Parathyroid adenoma (tissue), 2 donors: ENCODE measurements around the gene ANO2.

Experiments
- H2AFZ ChIP-seq: fragments of 300-600 bp; sonication (generic); one replicate; pipeline ENCODE4 v1.7.0; 2017; ENCODE audit warnings: antibody characterized with exemption, mild to moderate bottlenecking
- H3K27ac ChIP-seq: fragments of 300-600 bp; sonication (generic); one replicate; pipeline ENCODE4 v1.7.0; 2017
- H3K27me3 ChIP-seq: fragments of 300-600 bp; sonication (generic); one replicate; pipeline ENCODE4 v1.7.0; 2017; ENCODE audit warnings: low read length; ENCODE audit not compliant: control insufficient read depth, insufficient read depth
- H3K36me3 ChIP-seq: fragments of 300-600 bp; sonication (generic); one replicate; pipeline ENCODE4 v1.7.0; 2017; ENCODE audit warnings: low read length; ENCODE audit not compliant: control insufficient read depth, insufficient read depth
- H3K4me1 ChIP-seq: fragments of 300-600 bp; sonication (generic); one replicate; pipeline ENCODE4 v1.7.0; 2017; ENCODE audit warnings: control low read depth
- H3K4me2 ChIP-seq: fragments of 300-600 bp; sonication (generic); one replicate; pipeline ENCODE4 v1.7.0; 2017; ENCODE audit warnings: low read length
- H3K4me3 ChIP-seq: fragments of 300-600 bp; sonication (generic); one replicate; pipeline ENCODE4 v1.7.0; 2017; ENCODE audit warnings: low read depth, low read length
- H3K79me2 ChIP-seq: fragments of 300-600 bp; sonication (generic); one replicate; pipeline ENCODE4 v1.7.0; 2017; ENCODE audit warnings: control low read depth
- H3K9ac ChIP-seq: fragments of 300-600 bp; sonication (generic); one replicate; pipeline ENCODE4 v1.7.0; 2017; ENCODE audit warnings: mild to moderate bottlenecking
- H3K9me3 ChIP-seq: fragments of 300-600 bp; sonication (generic); one replicate; pipeline ENCODE4 v1.7.0; 2017; ENCODE audit warnings: low read length; ENCODE audit not compliant: control insufficient read depth
- CTCF ChIP-seq: fragments of 300-600 bp; sonication (generic); IDR thresholded peaks from one replicate; pipeline ENCODE4 v1.7.0; 2017; ENCODE audit warnings: antibody characterized with exemption, mild to moderate bottlenecking
- donor health status: primary hyperparathyroidism.

The ANO2 gene

GRCh38 chr12:5881666-5882065, 63.4 kb downstream of the ANO2 start:
- no peak for TF ChIP-seq CTCF
- Histone ChIP-seq H2AFZ (no peak overlapping the region), H3K9me3 (no peaks in the 10 kb centered on the region), H3K27ac (no peak overlapping the region), H3K4me3 (no peak overlapping the region), H3K27me3 (no peaks in the 10 kb centered on the region), H3K4me1 (no peaks in the 10 kb centered on the region), H3K9ac (no peak overlapping the region), H3K79me2 (no peaks in the 10 kb centered on the region), H3K36me3 (no peaks in the 10 kb centered on the region), H3K4me2 (no peak overlapping the region)

- Histone ChIP-seq H3K9ac (no peak overlapping the region), H3K4me3 (no peak overlapping the region)
- no peak for TF ChIP-seq CTCF
These were observed 63.9 kb downstream of the ANO2 start for GRCh38 chr12:5881101-5881606.

GRCh38 chr12:5875851-5876250, 69.2 kb downstream of the ANO2 start:
- no peak overlapping the region for H2AFZ ChIP-seq
- H3K27ac ChIP-seq: no peak overlapping the region
- H3K36me3 ChIP-seq: no peaks in the 10 kb centered on the region
- no peak overlapping the region for H3K9ac ChIP-seq
- H3K4me3 ChIP-seq: no peak overlapping the region
- no peak overlapping the region for H3K4me2 ChIP-seq
- H3K27me3 ChIP-seq: no peaks in the 10 kb centered on the region
- no peaks in the 10 kb centered on the region for H3K9me3 ChIP-seq
- TF ChIP-seq CTCF: no peak
- no peaks in the 10 kb centered on the region for H3K79me2 ChIP-seq
- no peaks in the 10 kb centered on the region for H3K4me1 ChIP-seq

More at GRCh38 chr12:5881101-5881606, 63.9 kb downstream of the ANO2 start:
- H3K36me3 ChIP-seq: no peaks in the 10 kb centered on the region
- H3K4me2 ChIP-seq: no peak overlapping the region
- no peaks in the 10 kb centered on the region for H3K4me1 ChIP-seq
- H3K79me2 ChIP-seq: no peaks in the 10 kb centered on the region
- H3K9me3 ChIP-seq: no peaks in the 10 kb centered on the region
- no peak overlapping the region for H3K27ac ChIP-seq
- no peak overlapping the region for H2AFZ ChIP-seq
- no peaks in the 10 kb centered on the region for H3K27me3 ChIP-seq

- TF ChIP-seq CTCF: no peak
- no peak overlapping the region for H2AFZ ChIP-seq
- H3K27me3 ChIP-seq: no peaks in the 10 kb centered on the region
- H3K27ac ChIP-seq: no peak overlapping the region
- H3K4me2 ChIP-seq: no peak overlapping the region
- H3K4me1 ChIP-seq: no peaks in the 10 kb centered on the region
- H3K4me3 ChIP-seq: no peak overlapping the region
- H3K36me3 ChIP-seq: no peaks in the 10 kb centered on the region
- H3K9ac ChIP-seq: no peak overlapping the region
- no peaks in the 10 kb centered on the region for H3K9me3 ChIP-seq
- no peaks in the 10 kb centered on the region for H3K79me2 ChIP-seq
These were observed 70.5 kb downstream of the ANO2 start for GRCh38 chr12:5874514-5874913.

GRCh38 chr12:5873281-5873919, 71.7 kb downstream of the ANO2 start:
- no peaks in the 10 kb centered on the region for H3K27me3 ChIP-seq
- no peaks in the 10 kb centered on the region for H3K9me3 ChIP-seq
- no peak overlapping the region for H3K4me3 ChIP-seq
- no peaks in the 10 kb centered on the region for H3K4me1 ChIP-seq
- no peaks in the 10 kb centered on the region for H3K79me2 ChIP-seq
- no peak overlapping the region for H2AFZ ChIP-seq
- no peak overlapping the region for H3K27ac ChIP-seq
- H3K9ac ChIP-seq: no peak overlapping the region
- no peaks in the 10 kb centered on the region for H3K36me3 ChIP-seq
- TF ChIP-seq CTCF: no peak
- no peak overlapping the region for H3K4me2 ChIP-seq
